HG02759 (cell line): ENCODE data around the gene GJA10.

ENCODE experiments used
- ATAC-seq: cut with Tn5 transposase; IDR thresholded peaks from one replicate; pipeline ENCODE4 v1.9.1; 2021; ENCODE audit warnings: mild to moderate bottlenecking, moderate library complexity; ENCODE audit not compliant: unreplicated experiment

The GJA10 gene

DNA sequence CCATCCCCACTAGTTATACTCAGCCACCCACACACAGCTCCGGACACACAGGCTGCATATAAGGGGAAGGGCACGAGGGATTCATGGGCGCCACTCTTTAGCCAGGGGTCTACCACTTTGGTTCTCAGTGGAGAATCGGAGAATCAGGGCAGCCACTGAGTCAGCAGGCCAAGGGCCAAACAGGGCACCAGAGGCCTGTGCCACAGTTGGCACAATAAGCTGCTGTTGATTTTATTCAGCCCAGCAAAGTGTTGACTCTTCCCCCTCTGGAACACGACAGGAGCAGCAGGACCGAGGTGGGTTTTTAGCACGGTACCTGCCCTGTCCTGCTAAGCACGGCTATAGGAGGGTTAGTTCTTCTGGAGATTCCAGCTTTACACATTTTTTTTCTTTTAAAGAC is 48.3 kb downstream of the GJA10 start:
- ATAC-seq = no peak

- ATAC-seq = no peak
Measured at GRCh38 chr6:89944181-89944755, 50.0 kb downstream of the GJA10 start.

GRCh38 chr6:89944826-89945407 is 50.6 kb downstream of the GJA10 start:
- no peak for ATAC-seq
